Mononuclear cell (primary cell): ENCODE data around the gene CARS2. TPM values are rescaled to one million over a fixed set of nuclear protein-coding genes. Genes with fewer than 3 reads are reported as not detected.

Experiments used
- H3K27me3 ChIP-seq: 2 replicates; pipeline ENCODE4 v1.6.0; 2011; ENCODE audit warnings: low read length, control low read depth; ENCODE audit not compliant: insufficient read depth
- H3K4me1 ChIP-seq: 2 replicates; pipeline ENCODE4 v1.5.1; 2011; ENCODE audit warnings: mild to moderate bottlenecking, low read length, control low read depth; ENCODE audit not compliant: insufficient read depth
- H3K4me3 ChIP-seq: 2 replicates; pipeline ENCODE4 v1.5.1; 2011; ENCODE audit warnings: mild to moderate bottlenecking, low read length, moderate library complexity
- H3K9me3 ChIP-seq: 2 replicates; pipeline ENCODE4 v1.5.1; 2011; ENCODE audit warnings: low read depth, mild to moderate bottlenecking, control low read depth, low read length
- total RNA-seq: library from RNA; depleted of rRNA; stranded (reverse); fragments of >200 nt; gene quantifications from one replicate; pipeline ENCODE4 v1.2.3, GENCODE V29; 2012

Gene CARS2
- total RNA-seq, 1 donor: 44.4 TPM

GRCh38 chr13:110644892-110645521 lies 60.9 kb downstream of the CARS2 start:
- Histone ChIP-seq H3K4me1 (peaks cover 14% of the 10 kb centered on the region), H3K27me3 (no peaks in the 10 kb centered on the region), H3K4me3 (no peak overlapping the region), H3K9me3 (no peaks in the 10 kb centered on the region)

- no peak overlapping the region for H3K4me3 ChIP-seq
- peaks cover 14% of the 10 kb centered on the region for H3K4me1 ChIP-seq
Observed at GRCh38 chr13:110643768-110644421, 62.0 kb downstream of the CARS2 start.

GRCh38 chr13:110643324-110643723 lies 62.6 kb downstream of the CARS2 start:
- Histone ChIP-seq H3K27me3 (no peaks in the 10 kb centered on the region), H3K4me1 (peaks cover 14% of the 10 kb centered on the region), H3K4me3 (no peak overlapping the region), H3K9me3 (no peaks in the 10 kb centered on the region)

More at GRCh38 chr13:110643768-110644421, 62.0 kb downstream of the CARS2 start:
- Histone ChIP-seq H3K27me3 (no peaks in the 10 kb centered on the region), H3K9me3 (no peaks in the 10 kb centered on the region)

- H3K4me1 ChIP-seq: peaks cover 14% of the 10 kb centered on the region
- H3K4me3 ChIP-seq: no peak overlapping the region
- H3K27me3 ChIP-seq: no peaks in the 10 kb centered on the region
- no peaks in the 10 kb centered on the region for H3K9me3 ChIP-seq
Observed at GRCh38 chr13:110642291-110642981, 63.5 kb downstream of the CARS2 start.

GRCh38 chr13:110641055-110642015 lies 64.6 kb downstream of the CARS2 start:
- peaks cover 14% of the 10 kb centered on the region for H3K4me1 ChIP-seq
- no peaks in the 10 kb centered on the region for H3K9me3 ChIP-seq
- no peak overlapping the region for H3K4me3 ChIP-seq
- no peaks in the 10 kb centered on the region for H3K27me3 ChIP-seq

- Histone ChIP-seq H3K4me1 (peaks cover 13% of the 10 kb centered on the region), H3K4me3 (no peak overlapping the region), H3K9me3 (no peaks in the 10 kb centered on the region), H3K27me3 (no peaks in the 10 kb centered on the region)
Observed at GRCh38 chr13:110640591-110641029, 65.3 kb downstream of the CARS2 start.

- Histone ChIP-seq H3K4me3 (no peak overlapping the region), H3K4me1 (peaks cover 6% of the 10 kb centered on the region), H3K27me3 (no peaks in the 10 kb centered on the region), H3K9me3 (no peaks in the 10 kb centered on the region)
Observed at GRCh38 chr13:110639935-110640334, 66.0 kb downstream of the CARS2 start.

GRCh38 chr13:110638814-110639806 lies 66.8 kb downstream of the CARS2 start:
- Histone ChIP-seq H3K27me3 (no peaks in the 10 kb centered on the region), H3K4me1 (no peaks in the 10 kb centered on the region), H3K9me3 (no peaks in the 10 kb centered on the region), H3K4me3 (no peak overlapping the region)

- H3K9me3 ChIP-seq: no peaks in the 10 kb centered on the region
- H3K4me1 ChIP-seq: no peaks in the 10 kb centered on the region
- no peak overlapping the region for H3K4me3 ChIP-seq
- H3K27me3 ChIP-seq: no peaks in the 10 kb centered on the region
Observed at GRCh38 chr13:110638257-110638656, 67.7 kb downstream of the CARS2 start.

- Histone ChIP-seq H3K27me3 (no peaks in the 10 kb centered on the region), H3K4me3 (no peak overlapping the region), H3K9me3 (no peaks in the 10 kb centered on the region), H3K4me1 (no peaks in the 10 kb centered on the region)
Observed at GRCh38 chr13:110637747-110638146, 68.2 kb downstream of the CARS2 start.

GRCh38 chr13:110637275-110637674 lies 68.6 kb downstream of the CARS2 start:
- no peaks in the 10 kb centered on the region for H3K27me3 ChIP-seq
- H3K9me3 ChIP-seq: no peaks in the 10 kb centered on the region
- no peak overlapping the region for H3K4me3 ChIP-seq
- no peaks in the 10 kb centered on the region for H3K4me1 ChIP-seq

- Histone ChIP-seq H3K27me3 (no peaks in the 10 kb centered on the region), H3K4me3 (no peak overlapping the region), H3K4me1 (no peaks in the 10 kb centered on the region)
Observed at GRCh38 chr13:110636701-110637201, 69.2 kb downstream of the CARS2 start.

GRCh38 chr13:110636053-110636475 lies 69.9 kb downstream of the CARS2 start:
- no peaks in the 10 kb centered on the region for H3K4me1 ChIP-seq
- H3K4me3 ChIP-seq: no peak overlapping the region
- no peaks in the 10 kb centered on the region for H3K27me3 ChIP-seq
- H3K9me3 ChIP-seq: no peaks in the 10 kb centered on the region

More at GRCh38 chr13:110636701-110637201, 69.2 kb downstream of the CARS2 start:
- H3K9me3 ChIP-seq: no peaks in the 10 kb centered on the region
